Activated T-cell treated with anti-CD3 and anti-CD28 coated beads, Interleukin-2, amount 50 U/mL, for 4 hours (primary cell): ENCODE measurements around the gene PCYOX1L. TPM values are rescaled to one million over a fixed set of nuclear protein-coding genes. Genes with fewer than 3 reads are reported as not detected.

Source experiments
- ATAC-seq, 2 donors: fragments of 200-7000 bp; cut with Tn5 transposase; one replicate each; pipeline ENCODE4 v1.10.0; 2021
- DNase-seq: peaks from one replicate; pipeline ENCODE4 v3.0.0-alpha.2; 2020
- H3K27me3 Mint-ChIP-seq: one replicate; pipeline ENCODE4 v1.8.0; 2021; ENCODE audit warnings: low read depth, mixed read lengths
- H3K36me3 Mint-ChIP-seq: one replicate; pipeline ENCODE4 v1.8.0; 2022; ENCODE audit warnings: mixed read lengths; ENCODE audit not compliant: insufficient read depth
- H3K4me1 Mint-ChIP-seq: one replicate; pipeline ENCODE4 v1.8.0; 2021; ENCODE audit warnings: low read depth, mixed read lengths
- H3K4me3 Mint-ChIP-seq: one replicate; pipeline ENCODE4 v1.8.0; 2021; ENCODE audit warnings: mild to moderate bottlenecking, moderate library complexity, mixed read lengths
- H3K9me3 Mint-ChIP-seq: one replicate; pipeline ENCODE4 v1.8.0; 2021; ENCODE audit warnings: mixed read lengths
- total RNA-seq, 3 donors: library from RNA; stranded (reverse); gene quantifications; one replicate each; pipeline ENCODE4 v1.2.1, GENCODE V29; 2021

Gene PCYOX1L
- total RNA-seq: 10 to 100 TPM in 1 of 3 donors, 1 to 10 TPM in 2; 8.8 to 13.4 (median 8.8) TPM

GRCh38 chr5:149357370-149358293, at the start of gene PCYOX1L:
TSS of gene PCYOX1L (plus strand) at chr5:149358046. CDS start at chr5:149358069, 23 bp downstream.
- Mint-ChIP-seq H3K36me3 (peaks cover 25% of the 10 kb centered on the region), H3K27me3 (no peaks in the 10 kb centered on the region), H3K4me1 (peaks cover 64% of the 10 kb centered on the region), H3K4me3 (peak within 1 kb of the TSS; percentile 95), H3K9me3 (no peaks in the 10 kb centered on the region)
- ATAC-seq (peak; percentile 98 to 99), DNase-seq (peak; percentile 86)

GRCh38 chr5:149309354-149309753, 48.5 kb upstream of the PCYOX1L start:
- no peaks in the 10 kb centered on the region for H3K9me3 Mint-ChIP-seq
- no peak for DNase-seq
- ATAC-seq: no peak

GRCh38 chr5:149310488-149310887, 47.4 kb upstream of the PCYOX1L start:
- no peaks in the 10 kb centered on the region for H3K36me3 Mint-ChIP-seq
- H3K9me3 Mint-ChIP-seq: no peaks in the 10 kb centered on the region
- ATAC-seq (no peak), DNase-seq (no peak)
- no peaks in the 10 kb centered on the region for H3K27me3 Mint-ChIP-seq
- no peak overlapping the region for H3K4me3 Mint-ChIP-seq
- H3K4me1 Mint-ChIP-seq: no peaks in the 10 kb centered on the region

More at GRCh38 chr5:149309354-149309753, 48.5 kb upstream of the PCYOX1L start:
- Mint-ChIP-seq H3K27me3 (no peaks in the 10 kb centered on the region), H3K4me1 (no peaks in the 10 kb centered on the region), H3K4me3 (no peak overlapping the region), H3K36me3 (no peaks in the 10 kb centered on the region)

- no peak for ATAC-seq
- H3K27me3 Mint-ChIP-seq: no peaks in the 10 kb centered on the region
- no peaks in the 10 kb centered on the region for H3K36me3 Mint-ChIP-seq
- no peak overlapping the region for H3K4me3 Mint-ChIP-seq
- no peaks in the 10 kb centered on the region for H3K4me1 Mint-ChIP-seq
- no peak for DNase-seq
- H3K9me3 Mint-ChIP-seq: no peaks in the 10 kb centered on the region
Measured at GRCh38 chr5:149310947-149311658, 46.7 kb upstream of the PCYOX1L start.

- DNase-seq (no peak), ATAC-seq (no peak)
- no peaks in the 10 kb centered on the region for H3K36me3 Mint-ChIP-seq
- no peaks in the 10 kb centered on the region for H3K27me3 Mint-ChIP-seq
- peaks cover 2% of the 10 kb centered on the region for H3K4me1 Mint-ChIP-seq
- no peak overlapping the region for H3K4me3 Mint-ChIP-seq
- H3K9me3 Mint-ChIP-seq: no peaks in the 10 kb centered on the region
Measured at GRCh38 chr5:149313151-149313841, 44.5 kb upstream of the PCYOX1L start.

- no peak for DNase-seq
- no peak for ATAC-seq
- Mint-ChIP-seq H3K4me1 (peaks cover 2% of the 10 kb centered on the region), H3K27me3 (no peaks in the 10 kb centered on the region), H3K9me3 (no peaks in the 10 kb centered on the region), H3K36me3 (no peaks in the 10 kb centered on the region), H3K4me3 (no peak overlapping the region)
Measured at GRCh38 chr5:149314571-149315111, 43.2 kb upstream of the PCYOX1L start.

GRCh38 chr5:149315753-149316152, 42.1 kb upstream of the PCYOX1L start:
- Mint-ChIP-seq H3K4me3 (no peak overlapping the region), H3K4me1 (peaks cover 2% of the 10 kb centered on the region), H3K9me3 (no peaks in the 10 kb centered on the region), H3K36me3 (no peaks in the 10 kb centered on the region), H3K27me3 (no peaks in the 10 kb centered on the region)
- no peak for DNase-seq
- ATAC-seq: no peak

GRCh38 chr5:149317281-149318048, 40.4 kb upstream of the PCYOX1L start:
- Mint-ChIP-seq H3K9me3 (no peaks in the 10 kb centered on the region), H3K4me1 (peaks cover 2% of the 10 kb centered on the region), H3K36me3 (no peaks in the 10 kb centered on the region), H3K27me3 (no peaks in the 10 kb centered on the region), H3K4me3 (no peak overlapping the region)
- ATAC-seq (peak; percentile 46 to 66), DNase-seq (peak; percentile 22)

- Mint-ChIP-seq H3K36me3 (no peaks in the 10 kb centered on the region), H3K4me1 (peaks cover 2% of the 10 kb centered on the region), H3K27me3 (no peaks in the 10 kb centered on the region), H3K4me3 (no peak overlapping the region), H3K9me3 (no peaks in the 10 kb centered on the region)
- no peak for ATAC-seq
- no peak for DNase-seq
Measured at GRCh38 chr5:149319174-149319573, 38.7 kb upstream of the PCYOX1L start.

- no peak overlapping the region for H3K4me3 Mint-ChIP-seq
- H3K4me1 Mint-ChIP-seq: peaks cover 2% of the 10 kb centered on the region
- H3K36me3 Mint-ChIP-seq: no peaks in the 10 kb centered on the region
- H3K9me3 Mint-ChIP-seq: no peaks in the 10 kb centered on the region
- DNase-seq (no peak), ATAC-seq (no peak)
- no peaks in the 10 kb centered on the region for H3K27me3 Mint-ChIP-seq
Measured at GRCh38 chr5:149320791-149321330, 37.0 kb upstream of the PCYOX1L start.

- no peaks in the 10 kb centered on the region for H3K9me3 Mint-ChIP-seq
- no peaks in the 10 kb centered on the region for H3K27me3 Mint-ChIP-seq
- ATAC-seq (no peak), DNase-seq (no peak)
- no peak overlapping the region for H3K4me3 Mint-ChIP-seq
- H3K36me3 Mint-ChIP-seq: no peaks in the 10 kb centered on the region
- H3K4me1 Mint-ChIP-seq: no peaks in the 10 kb centered on the region
Measured at GRCh38 chr5:149322518-149322917, 35.3 kb upstream of the PCYOX1L start.

- Mint-ChIP-seq H3K4me3 (no peak overlapping the region), H3K27me3 (no peaks in the 10 kb centered on the region), H3K4me1 (no peaks in the 10 kb centered on the region), H3K9me3 (no peaks in the 10 kb centered on the region), H3K36me3 (no peaks in the 10 kb centered on the region)
- DNase-seq (no peak), ATAC-seq (no peak)
Measured at GRCh38 chr5:149323210-149323609, 34.6 kb upstream of the PCYOX1L start.

GRCh38 chr5:149323621-149324205, 34.1 kb upstream of the PCYOX1L start:
- Mint-ChIP-seq H3K9me3 (no peaks in the 10 kb centered on the region), H3K4me1 (no peaks in the 10 kb centered on the region), H3K36me3 (no peaks in the 10 kb centered on the region), H3K27me3 (no peaks in the 10 kb centered on the region), H3K4me3 (no peak overlapping the region)
- ATAC-seq (no peak), DNase-seq (no peak)
